Upper lobe of right lung (tissue), 1 donor: ENCODE measurements around the gene CMIP. TPM values are rescaled to one million over a fixed set of nuclear protein-coding genes. Genes with fewer than 3 reads are reported as not detected.

ENCODE experiments used
- ATAC-seq: fragments of 200-7000 bp; cut with Tn5 transposase; one replicate; pipeline ENCODE4 v1.9.1; 2020; ENCODE audit warnings: mild to moderate bottlenecking, moderate library complexity
- DNase-seq: peaks from one replicate; pipeline ENCODE4 v3.0.0-alpha.2; 2020
- H3K27ac ChIP-seq: fragments of 200-600 bp; one replicate; pipeline ENCODE4 v1.8.0; 2022
- H3K27me3 ChIP-seq: fragments of 200-600 bp; one replicate; pipeline ENCODE4 v1.8.0; 2022; ENCODE audit warnings: mild to moderate bottlenecking
- H3K36me3 ChIP-seq: fragments of 200-600 bp; one replicate; pipeline ENCODE4 v1.8.0; 2022
- H3K4me1 ChIP-seq: fragments of 200-600 bp; one replicate; pipeline ENCODE4 v1.8.0; 2022
- H3K4me3 ChIP-seq: fragments of 200-600 bp; one replicate; pipeline ENCODE4 v1.8.0; 2022; ENCODE audit warnings: mild to moderate bottlenecking
- H3K9me3 ChIP-seq: fragments of 200-600 bp; one replicate; pipeline ENCODE4 v1.8.0; 2022
- CTCF ChIP-seq: fragments of 200-600 bp; IDR thresholded peaks from one replicate; pipeline ENCODE4 v1.8.0; 2022; ENCODE audit warnings: antibody characterized with exemption
- intact Hi-C: fragments of 100-400 bp; cut with DNase I; formaldehyde crosslinking; loops from one replicate; pipeline ENCODE4 v1.11.0; 2022
- total RNA-seq: library from RNA; stranded (reverse); fragmentation: NEBNext Ultra II Directional; extraction: Animal tissue kit (Norgen Biotek cat#: 25700); gene quantifications from one replicate; pipeline ENCODE4 v1.2.1, GENCODE V29; 2021
- donor health status: DM: no; HTN: yes; CAD: no; lungs with severe emphysema.

The CMIP gene
- total RNA-seq, 1 donor from 2014 or later = 73.8 TPM

- no peak overlapping the region for H3K27ac ChIP-seq
- H3K4me1 ChIP-seq = no peaks in the 10 kb centered on the region
- no peak overlapping the region for H3K4me3 ChIP-seq
- no peaks in the 10 kb centered on the region for H3K36me3 ChIP-seq
- no peak for ATAC-seq
- H3K27me3 ChIP-seq = no peaks in the 10 kb centered on the region
- no peak for TF ChIP-seq CTCF
- no peak for DNase-seq
- intact Hi-C loops = no loop called here
- H3K9me3 ChIP-seq = no peaks in the 10 kb centered on the region
Measured at GRCh38 chr16:81435567-81435966, 9.0 kb upstream of the CMIP start.

- intact Hi-C loops = no loop called here
- Histone ChIP-seq H3K4me1 (no peaks in the 10 kb centered on the region), H3K4me3 (no peak overlapping the region), H3K27ac (no peak overlapping the region), H3K36me3 (no peaks in the 10 kb centered on the region), H3K9me3 (no peaks in the 10 kb centered on the region), H3K27me3 (no peaks in the 10 kb centered on the region)
- ATAC-seq (no peak), DNase-seq (no peak)
- TF ChIP-seq CTCF = no peak
Measured at GRCh38 chr16:81436386-81436785, 8.2 kb upstream of the CMIP start.

- H3K4me1 ChIP-seq = no peaks in the 10 kb centered on the region
- DNase-seq = no peak
- intact Hi-C loops = no loop called here
- no peaks in the 10 kb centered on the region for H3K9me3 ChIP-seq
- TF ChIP-seq CTCF = no peak
- no peaks in the 10 kb centered on the region for H3K27me3 ChIP-seq
- no peaks in the 10 kb centered on the region for H3K36me3 ChIP-seq
- peak; percentile 69 for ATAC-seq
- no peak overlapping the region for H3K27ac ChIP-seq
- H3K4me3 ChIP-seq = no peak overlapping the region
Measured at GRCh38 chr16:81437865-81438264, 6.7 kb upstream of the CMIP start.

- H3K27ac ChIP-seq = no peak overlapping the region
- intact Hi-C loops = no loop called here
- H3K4me3 ChIP-seq = no peak overlapping the region
- no peaks in the 10 kb centered on the region for H3K36me3 ChIP-seq
- H3K9me3 ChIP-seq = no peaks in the 10 kb centered on the region
- peaks cover 2% of the 10 kb centered on the region for H3K4me1 ChIP-seq
- no peak for TF ChIP-seq CTCF
- ATAC-seq = no peak
- no peaks in the 10 kb centered on the region for H3K27me3 ChIP-seq
- DNase-seq = no peak
Measured at GRCh38 chr16:81440888-81441761, 3.5 kb upstream of the CMIP start.

- no peak for TF ChIP-seq CTCF
- intact Hi-C loops = no loop called here
- ATAC-seq = no peak
Measured at GRCh38 chr16:81442220-81442915, 2.2 kb upstream of the CMIP start.

More at GRCh38 chr16:81442220-81442915, 2.2 kb upstream of the CMIP start:
- no peak for DNase-seq
- Histone ChIP-seq H3K27me3 (no peaks in the 10 kb centered on the region), H3K4me3 (no peak overlapping the region), H3K27ac (no peak overlapping the region), H3K4me1 (peaks cover 11% of the 10 kb centered on the region), H3K9me3 (no peaks in the 10 kb centered on the region), H3K36me3 (no peaks in the 10 kb centered on the region)
